AG04450 (cell line): ENCODE data around the gene ZBTB11. TPM values are rescaled to one million over a fixed set of nuclear protein-coding genes. Genes with fewer than 3 reads are reported as not detected.

Experiments
- CTCF ChIA-PET: fragments of 300-600, 350-600 bp; formaldehyde crosslinking; extraction: SDS; loops from one replicate; lab custom pipeline; 2022; ENCODE audit warnings: antibody characterized with exemption, inconsistent platforms; lab: Charles Lee
- POLR2A ChIA-PET: fragments of 350-600 bp; formaldehyde crosslinking; extraction: SDS; loops from one replicate; lab custom pipeline; 2021; ENCODE audit warnings: antibody characterized with exemption, inconsistent platforms; lab: Yijun Ruan, JAX
- DNase-seq: peaks from one replicate; pipeline ENCODE4 v3.0.0-alpha.2; 2011; ENCODE audit warnings: low read depth, low spot score
- H3K27ac ChIP-seq: one replicate; pipeline ENCODE4 v1.5.1; 2012; ENCODE audit warnings: low read depth, low read length, control low read depth
- H3K27me3 ChIP-seq: one replicate; pipeline ENCODE4 v1.6.0; 2012; ENCODE audit warnings: low read length; ENCODE audit not compliant: control insufficient read depth, insufficient read depth
- H3K4me3 ChIP-seq: 2 replicates; pipeline ENCODE4 v1.5.1; 2011; ENCODE audit warnings: mild to moderate bottlenecking, low read depth, low read length, control low read depth
- H3K9me3 ChIP-seq: 2 replicates; pipeline ENCODE4 v1.5.1; 2012; ENCODE audit warnings: low read length; ENCODE audit not compliant: control insufficient read depth, insufficient read depth
- CTCF ChIP-seq: IDR thresholded peaks from 2 replicates; pipeline ENCODE4 v1.5.1; 2011; ENCODE audit warnings: low read depth, low read length, control low read depth, inconsistent platforms
- polyA plus RNA-seq: library from polyadenylated mRNA; depleted of rRNA; stranded (reverse); fragments of >200 nt; gene quantifications from 2 replicates; pipeline ENCODE4 v1.2.3, GENCODE V29; 2011

Gene ZBTB11
- polyA plus RNA-seq, 1 experiment = 13.8 TPM

GRCh38 chr3:101689286-101689685 lies 12.4 kb upstream of the ZBTB11 start:
- H3K27ac ChIP-seq = no peak overlapping the region
- no peaks in the 10 kb centered on the region; the same call in 1 of the 2 replicates for H3K9me3 ChIP-seq
- no peaks in the 10 kb centered on the region for H3K27me3 ChIP-seq
- no peak for TF ChIP-seq CTCF
- CTCF ChIA-PET = interaction anchor here (1.0 kb wide), 1 partner anchor 18 kb away, joined by 3 read pairs; no protein-coding TSS in a partner anchor
- no peak for DNase-seq
- no peak overlapping the region for H3K4me3 ChIP-seq
- POLR2A ChIA-PET = no interaction called here

- TF ChIP-seq CTCF = no peak
- DNase-seq = no peak
- POLR2A ChIA-PET = interaction anchor here (1.1 to 1.7 kb wide), 4 partner anchors 10 to 41 kb away, joined by 3 to 24 read pairs (median 4); partner anchors contain the start of genes CEP97 and ZBTB11
- H3K27ac ChIP-seq = peak overlapping the region; percentile 86
- H3K27me3 ChIP-seq = no peaks in the 10 kb centered on the region
- CTCF ChIA-PET = interaction anchor here (0.5 to 1.3 kb wide), 2 partner anchors 20 to 30 kb away, joined by 3 to 6 read pairs; no protein-coding TSS in a partner anchor
- H3K4me3 ChIP-seq = peak overlapping the region; percentile 52
- H3K9me3 ChIP-seq = no peaks in the 10 kb centered on the region; the same call in 1 of the 2 replicates
Observed at GRCh38 chr3:101687142-101687931, 10.4 kb upstream of the ZBTB11 start.

GRCh38 chr3:101685870-101686307 lies 9.0 kb upstream of the ZBTB11 start:
- no peaks in the 10 kb centered on the region; the same call in 1 of the 2 replicates for H3K9me3 ChIP-seq
- TF ChIP-seq CTCF = no peak
- ChIA-PET POLR2A (interaction anchor here (0.6 to 1.7 kb wide), 7 partner anchors 9 to 125 kb away, joined by 3 to 24 read pairs (median 4); partner anchors contain the start of genes CEP97, PCNP, TRMT10C and ZBTB11), CTCF (interaction anchor here (0.7 to 2.5 kb wide), 3 partner anchors 9 to 22 kb away, joined by 3 to 15 read pairs (median 3); partner anchors contain the start of gene ZBTB11)
- peak overlapping the region; percentile 83 for H3K27ac ChIP-seq
- H3K27me3 ChIP-seq = no peaks in the 10 kb centered on the region
- DNase-seq = no peak
- H3K4me3 ChIP-seq = peak overlapping the region; percentile 97

- H3K27ac ChIP-seq = no peak overlapping the region
- CTCF ChIA-PET = interaction anchor here (0.7 to 2.5 kb wide), 3 partner anchors 8 to 1303 kb away, joined by 3 to 15 read pairs (median 3); partner anchors contain the start of gene ZBTB11
- POLR2A ChIA-PET = no interaction called here
Observed at GRCh38 chr3:101685050-101685400, 8.1 kb upstream of the ZBTB11 start.

More at GRCh38 chr3:101685050-101685400, 8.1 kb upstream of the ZBTB11 start:
- TF ChIP-seq CTCF = no peak
- Histone ChIP-seq H3K27me3 (no peaks in the 10 kb centered on the region), H3K9me3 (no peaks in the 10 kb centered on the region; the same call in 1 of the 2 replicates), H3K4me3 (peak overlapping the region; percentile 97)
- DNase-seq = no peak
